Cardiac muscle cell (in vitro differentiated cells and primary cell): Measurements from ENCODE around the gene DRC1. TPM values are rescaled to one million over a fixed set of nuclear protein-coding genes. Genes with fewer than 3 reads are reported as not detected.

ENCODE experiments used
- DNase-seq, 2 donors: peaks; one replicate each; pipeline versions ENCODE4 v3.0.0 to v3.0.0-alpha.2; 2010 to 2017; ENCODE audit warnings: low read depth in 1 of 2, low spot score in 1 of 2
- H3K27ac ChIP-seq: fragments of 200-600 bp; sonication (generic); 2 replicates; pipeline ENCODE4 v1.5.1; 2016
- H3K27me3 ChIP-seq: fragments of 200-600 bp; sonication (generic); 2 replicates; pipeline ENCODE4 v1.6.0; 2016; ENCODE audit warnings: control low read depth
- H3K36me3 ChIP-seq: fragments of 200-600 bp; sonication (generic); 2 replicates; pipeline ENCODE4 v1.5.1; 2016; ENCODE audit warnings: control low read depth
- H3K4me1 ChIP-seq: fragments of 200-600 bp; sonication (generic); 2 replicates; pipeline ENCODE4 v1.8.1; 2017; ENCODE audit warnings: low read depth, mild to moderate bottlenecking, mixed run types
- H3K4me3 ChIP-seq: fragments of 200-600 bp; sonication (generic); 2 replicates; pipeline ENCODE4 v1.5.1; 2016; ENCODE audit warnings: mild to moderate bottlenecking
- H3K9me3 ChIP-seq: fragments of 200-600 bp; sonication (generic); 2 replicates; pipeline ENCODE4 v1.5.1; 2017; ENCODE audit warnings: low read depth, mild to moderate bottlenecking, control low read depth
- polyA plus RNA-seq: library from polyadenylated mRNA; unstranded; fragments of >200 nt; fragmentation: Nextera tagmentation; extraction: Ambion mirVana; gene quantifications from 2 replicates; pipeline ENCODE4 v1.2.1, GENCODE V29; 2016
- total RNA-seq: library from RNA; depleted of rRNA; stranded (reverse); fragments of >200 nt; gene quantifications from 2 replicates; pipeline ENCODE4 v1.2.3, GENCODE V29; 2016
- TF ChIP-seq, protein P1 (sequence below): IDR thresholded peaks from 2 replicates; pipeline ENCODE4 v1.5.1; 2012; ENCODE audit warnings: low read depth, mild to moderate bottlenecking, low read length

DRC1 gene
- total and polyA plus RNA-seq, 2 experiments from 2014 or later = not detected

DNA sequence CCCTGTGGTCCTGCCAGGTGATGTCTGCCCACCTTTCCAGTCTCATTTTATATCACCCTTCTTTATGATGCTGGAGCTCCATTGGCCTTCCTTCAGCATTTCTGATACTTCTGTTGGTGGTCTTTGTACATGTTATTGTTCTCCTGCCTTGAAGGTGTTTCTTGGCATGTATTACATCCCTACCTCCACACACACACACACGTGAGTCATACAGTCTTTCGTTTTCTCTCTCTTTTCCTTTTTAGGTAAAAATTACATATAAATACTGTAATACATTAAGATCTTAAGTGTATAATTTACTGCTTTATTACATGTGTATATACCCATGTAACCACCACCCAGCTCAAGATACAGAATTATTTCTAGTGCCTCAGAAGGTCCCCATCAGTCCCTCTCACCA is 44.9 kb upstream of the DRC1 start:
- Histone ChIP-seq H3K4me3 (no peak overlapping the region), H3K27ac (no peak overlapping the region), H3K36me3 (no peaks in the 10 kb centered on the region), H3K9me3 (no peaks in the 10 kb centered on the region), H3K27me3 (no peaks in the 10 kb centered on the region), H3K4me1 (no peaks in the 10 kb centered on the region)
- no peak for DNase-seq
- TF ChIP-seq, protein P1, sequence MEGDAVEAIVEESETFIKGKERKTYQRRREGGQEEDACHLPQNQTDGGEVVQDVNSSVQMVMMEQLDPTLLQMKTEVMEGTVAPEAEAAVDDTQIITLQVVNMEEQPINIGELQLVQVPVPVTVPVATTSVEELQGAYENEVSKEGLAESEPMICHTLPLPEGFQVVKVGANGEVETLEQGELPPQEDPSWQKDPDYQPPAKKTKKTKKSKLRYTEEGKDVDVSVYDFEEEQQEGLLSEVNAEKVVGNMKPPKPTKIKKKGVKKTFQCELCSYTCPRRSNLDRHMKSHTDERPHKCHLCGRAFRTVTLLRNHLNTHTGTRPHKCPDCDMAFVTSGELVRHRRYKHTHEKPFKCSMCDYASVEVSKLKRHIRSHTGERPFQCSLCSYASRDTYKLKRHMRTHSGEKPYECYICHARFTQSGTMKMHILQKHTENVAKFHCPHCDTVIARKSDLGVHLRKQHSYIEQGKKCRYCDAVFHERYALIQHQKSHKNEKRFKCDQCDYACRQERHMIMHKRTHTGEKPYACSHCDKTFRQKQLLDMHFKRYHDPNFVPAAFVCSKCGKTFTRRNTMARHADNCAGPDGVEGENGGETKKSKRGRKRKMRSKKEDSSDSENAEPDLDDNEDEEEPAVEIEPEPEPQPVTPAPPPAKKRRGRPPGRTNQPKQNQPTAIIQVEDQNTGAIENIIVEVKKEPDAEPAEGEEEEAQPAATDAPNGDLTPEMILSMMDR = no peak

DNA sequence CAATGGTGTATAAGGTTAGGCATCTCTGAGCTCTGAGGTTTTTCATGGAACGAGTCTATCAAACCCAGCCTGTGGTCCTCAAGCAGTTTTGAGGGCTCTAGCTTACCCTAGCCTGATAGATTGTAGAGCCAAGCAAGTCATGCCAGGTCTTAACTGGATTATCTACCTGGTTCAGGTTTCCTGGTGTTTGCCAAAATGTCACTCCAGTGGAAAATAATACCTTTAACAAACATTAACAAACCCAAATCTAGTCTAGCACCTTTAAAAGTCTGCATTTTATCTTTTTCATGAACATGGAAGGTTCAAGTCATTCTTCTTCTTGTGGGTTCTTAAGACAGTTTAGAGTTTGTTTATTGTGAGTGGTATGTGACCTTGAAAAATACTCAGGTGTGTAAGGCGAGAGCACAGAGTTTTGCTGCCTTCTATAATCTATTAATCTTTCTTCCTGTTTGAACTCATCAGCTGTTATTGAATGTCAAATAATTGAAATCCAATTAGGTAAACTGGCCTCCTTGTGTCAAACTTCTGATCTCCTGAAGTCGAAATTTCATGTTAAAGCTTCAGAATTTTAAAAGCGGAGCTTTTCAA is 41.7 kb upstream of the DRC1 start:
- H3K4me1 ChIP-seq = no peaks in the 10 kb centered on the region
- H3K36me3 ChIP-seq = no peaks in the 10 kb centered on the region
- H3K9me3 ChIP-seq = no peaks in the 10 kb centered on the region
- no peak overlapping the region for H3K4me3 ChIP-seq
- no peak overlapping the region for H3K27ac ChIP-seq
- no peaks in the 10 kb centered on the region for H3K27me3 ChIP-seq
- TF ChIP-seq, protein P1 = no peak
- no peak for DNase-seq

DNA sequence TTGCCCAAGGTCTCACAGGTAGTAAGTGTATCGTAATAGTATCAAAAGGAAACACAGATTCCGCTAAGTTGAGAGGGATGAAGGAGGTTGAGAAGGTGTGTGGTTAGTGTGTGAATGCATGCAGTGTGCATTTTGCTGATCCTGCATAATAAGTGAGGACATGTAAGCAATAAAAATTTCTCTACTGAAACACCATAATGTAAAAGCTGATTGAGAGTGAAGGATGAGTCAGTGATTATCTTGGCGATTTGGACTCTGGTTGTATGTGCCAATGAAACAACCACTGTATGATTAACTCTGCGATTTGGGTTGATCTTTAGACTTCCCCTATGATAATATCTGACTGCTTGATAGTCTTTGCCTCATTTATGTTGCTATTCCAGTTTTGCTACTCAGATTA is 38.4 kb upstream of the DRC1 start:
- Histone ChIP-seq H3K4me3 (no peak overlapping the region), H3K4me1 (no peaks in the 10 kb centered on the region), H3K27ac (no peak overlapping the region), H3K27me3 (no peaks in the 10 kb centered on the region), H3K9me3 (no peaks in the 10 kb centered on the region), H3K36me3 (peaks cover 9% of the 10 kb centered on the region)
- DNase-seq = peak in 1 of 2 donors; percentile 18
- TF ChIP-seq, protein P1 = no peak

DNA sequence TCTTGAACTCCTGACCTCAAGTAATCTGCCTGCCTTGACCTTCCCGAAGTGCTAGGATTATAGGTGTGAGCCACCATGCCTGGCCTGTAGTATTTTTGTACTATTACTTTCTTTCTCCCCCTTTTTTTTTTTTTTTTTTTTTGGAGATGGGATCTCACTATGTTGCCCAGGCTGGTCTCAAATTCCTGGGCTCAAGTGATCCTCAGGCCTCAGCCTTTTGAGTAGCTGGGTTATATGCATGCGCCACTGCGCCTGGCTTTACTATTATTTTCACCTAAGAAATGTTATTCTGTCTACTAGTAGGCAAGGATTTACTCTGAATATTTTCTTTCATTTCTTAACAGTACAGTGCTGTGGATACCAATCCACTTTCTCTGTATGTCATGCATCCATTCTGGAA is 37.8 kb upstream of the DRC1 start:
- H3K4me1 ChIP-seq = peaks cover under 1% of the 10 kb centered on the region
- H3K36me3 ChIP-seq = peaks cover 9% of the 10 kb centered on the region
- H3K27me3 ChIP-seq = no peaks in the 10 kb centered on the region
- TF ChIP-seq, protein P1 = no peak
- H3K27ac ChIP-seq = no peak overlapping the region
- no peaks in the 10 kb centered on the region for H3K9me3 ChIP-seq
- DNase-seq = no peak
- no peak overlapping the region for H3K4me3 ChIP-seq

DNA sequence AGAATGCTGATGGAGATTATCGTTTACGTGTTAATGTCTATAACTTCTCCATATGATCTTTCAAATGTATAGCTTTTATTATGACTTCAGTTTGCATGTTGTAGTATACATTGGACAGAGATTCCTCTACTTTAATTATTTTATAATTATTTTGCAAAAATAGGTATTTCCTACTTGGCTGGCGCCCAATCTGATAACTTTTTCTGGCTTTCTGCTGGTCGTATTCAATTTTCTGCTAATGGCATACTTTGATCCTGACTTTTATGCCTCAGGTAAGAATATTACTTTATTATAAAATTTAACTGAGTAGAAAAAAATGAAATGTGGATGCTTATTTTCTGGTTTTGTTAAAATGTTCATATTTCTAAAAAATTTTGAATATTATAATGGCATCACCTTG is 37.1 kb upstream of the DRC1 start:
- TF ChIP-seq, protein P1 = no peak
- H3K4me1 ChIP-seq = peaks cover 7% of the 10 kb centered on the region
- no peak for DNase-seq
- no peak overlapping the region for H3K27ac ChIP-seq
- H3K36me3 ChIP-seq = peaks cover 9% of the 10 kb centered on the region
- H3K9me3 ChIP-seq = no peaks in the 10 kb centered on the region
- H3K4me3 ChIP-seq = no peak overlapping the region
- no peaks in the 10 kb centered on the region for H3K27me3 ChIP-seq
